Activated T-cell treated with anti-CD3 and anti-CD28 coated beads, Interleukin-2, amount 50 U/mL, for 48 hours (primary cell): Measurements from ENCODE around the gene YWHAB.
"Not testable (repeated sequence)": the region's sequence is repeated elsewhere in the genome, so short reads cannot be mapped to it uniquely, and the experiment has no call there.

ENCODE experiments used
- DNase-seq, 2 experiments: peaks; one replicate each; pipeline ENCODE4 v3.0.0-alpha.2; 2020

Gene YWHAB

GRCh38 chr20:44885392-44886265, at the start of gene YWHAB:
Gene YWHAB, plus strand, starts transcription at chr20:44885705. Its CDS starts 15,829 bp downstream, at chr20:44901534.
- peak; percentile 99 for DNase-seq

GRCh38 chr20:44836601-44837120, 48.8 kb upstream of the YWHAB start:
- no peak for DNase-seq

GRCh38 chr20:44837946-44838345, 47.6 kb upstream of the YWHAB start:
- no peak for DNase-seq

GRCh38 chr20:44838521-44838920, 47.0 kb upstream of the YWHAB start:
- no peak for DNase-seq

- no peak for DNase-seq
These were observed 46.0 kb upstream of the YWHAB start for GRCh38 chr20:44839481-44839880.

- DNase-seq: no peak
These were observed 44.7 kb upstream of the YWHAB start for GRCh38 chr20:44840826-44841225.

GRCh38 chr20:44841955-44842354, 43.5 kb upstream of the YWHAB start:
- no peak for DNase-seq

- DNase-seq: no peak
These were observed 41.6 kb upstream of the YWHAB start for GRCh38 chr20:44843876-44844275.

- DNase-seq: no peak
These were observed 37.1 kb upstream of the YWHAB start for GRCh38 chr20:44848254-44849015.

- DNase-seq: no peak
These were observed 35.8 kb upstream of the YWHAB start for GRCh38 chr20:44849703-44850102.

- DNase-seq: no peak
These were observed 35.2 kb upstream of the YWHAB start for GRCh38 chr20:44850272-44850671.

- DNase-seq: no peak
These were observed 34.7 kb upstream of the YWHAB start for GRCh38 chr20:44850837-44851236.

GRCh38 chr20:44851545-44851944, 34.0 kb upstream of the YWHAB start:
- no peak for DNase-seq

GRCh38 chr20:44856442-44856841, 29.1 kb upstream of the YWHAB start:
- no peak for DNase-seq

GRCh38 chr20:44856856-44857448, 28.6 kb upstream of the YWHAB start:
- DNase-seq: no peak

- DNase-seq: no peak
These were observed 26.7 kb upstream of the YWHAB start for GRCh38 chr20:44858606-44859360.

GRCh38 chr20:44861531-44862006, 23.9 kb upstream of the YWHAB start:
- no peak for DNase-seq

GRCh38 chr20:44862286-44862685, 23.2 kb upstream of the YWHAB start:
- no peak for DNase-seq

GRCh38 chr20:44863365-44864084, 22.0 kb upstream of the YWHAB start:
- DNase-seq: not testable (repeated sequence)

GRCh38 chr20:44864493-44864892, 21.0 kb upstream of the YWHAB start:
- DNase-seq: not testable (repeated sequence)

GRCh38 chr20:44866703-44867335, 18.7 kb upstream of the YWHAB start:
- DNase-seq: no peak
